SK-N-SH (cell line): ENCODE results near the gene SULF2. TPM values are rescaled to one million over a fixed set of nuclear protein-coding genes. Genes with fewer than 3 reads are reported as not detected.

Source experiments
- CTCF ChIA-PET: fragments of 300-600, 350-600 bp; formaldehyde crosslinking; extraction: SDS; loops from one replicate; lab custom pipeline; 2021; lab: Yijun Ruan, JAX
- POLR2A ChIA-PET: fragments of 350-600 bp; sonication (Branson Sonifier 250); formaldehyde crosslinking; extraction: SDS; loops from one replicate; lab custom pipeline; 2020; ENCODE audit warnings: antibody characterized with exemption, inconsistent platforms; lab: Yijun Ruan, JAX
- DNase-seq: peaks from one replicate; pipeline ENCODE4 v3.0.0; 2012
- H2AFZ ChIP-seq: fragments of 200-600 bp; sonication (generic); 2 replicates; pipeline ENCODE4 v1.8.1; 2016; ENCODE audit warnings: antibody characterized with exemption, mild to moderate bottlenecking, low read depth
- H3F3A ChIP-seq: fragments of 200-600 bp; sonication (generic); replicated peaks from 2 replicates; pipeline ENCODE3; 2016; ENCODE audit warnings: antibody characterized with exemption, mild to moderate bottlenecking; ENCODE audit not compliant: insufficient read depth
- H3K27ac ChIP-seq, 2 experiments: fragments of 200-500 bp in 1 of 2; fragments of 200-600 bp in 1 of 2; sonication (Bioruptor generic) in 1 of 2; sonication (generic), shearing (Covaris generic) in 1 of 2; 2 replicates each; pipeline versions ENCODE4 v1.5.1 to v1.6.1; 2014 to 2016; ENCODE audit warnings: low read depth in 2 of 2, inconsistent platforms in 1 of 2, low read length in 1 of 2, mild to moderate bottlenecking in 1 of 2, mixed read lengths in 1 of 2
- H3K27me3 ChIP-seq: fragments of 200-600 bp; sonication (generic), shearing (Covaris generic); 2 replicates; pipeline ENCODE4 v1.6.1; 2016; ENCODE audit warnings: mixed run types; ENCODE audit not compliant: insufficient read depth
- H3K36me3 ChIP-seq, 2 experiments: fragments of 200-500 bp in 1 of 2; fragments of 200-600 bp in 1 of 2; sonication (Bioruptor generic) in 1 of 2; sonication (generic) in 1 of 2; replicated peaks in 1 of 2; 2 replicates each; pipeline versions ENCODE3 to v1.5.1; 2014 to 2016; ENCODE audit warnings: low read length in 1 of 2, mild to moderate bottlenecking in 1 of 2; ENCODE audit not compliant: insufficient read depth in 2 of 2, control insufficient read depth in 1 of 2
- H3K4me1 ChIP-seq, 2 experiments: fragments of 200-500 bp in 1 of 2; fragments of 200-600 bp in 1 of 2; sonication (Bioruptor generic) in 1 of 2; sonication (generic), shearing (Covaris generic) in 1 of 2; 2 replicates each; pipeline versions ENCODE4 v1.5.1 to v1.6.1; 2014 to 2016; ENCODE audit warnings: low read depth in 1 of 2, low read length in 1 of 2, mixed run types in 1 of 2; ENCODE audit not compliant: insufficient read depth in 2 of 2, control insufficient read depth in 1 of 2
- H3K4me2 ChIP-seq: fragments of 200-600 bp; sonication (generic), shearing (Covaris generic); 2 replicates; pipeline ENCODE4 v1.6.1; 2017; ENCODE audit warnings: mixed run types
- H3K4me3 ChIP-seq, 2 experiments: fragments of 200-500 bp in 1 of 2; fragments of 200-600 bp in 1 of 2; sonication (Bioruptor generic) in 1 of 2; sonication (generic), shearing (Covaris generic) in 1 of 2; 2 replicates each; pipeline versions ENCODE4 v1.5.1 to v1.8.1; 2014 to 2016; ENCODE audit warnings: low read depth in 2 of 2, inconsistent platforms in 1 of 2, low read length in 1 of 2, mild to moderate bottlenecking in 1 of 2, mixed read lengths in 1 of 2, moderate library complexity in 1 of 2
- H3K79me2 ChIP-seq: fragments of 200-600 bp; sonication (generic); 2 replicates; pipeline ENCODE4 v1.8.1; 2017; ENCODE audit warnings: mild to moderate bottlenecking; ENCODE audit not compliant: insufficient read depth
- H3K9ac ChIP-seq: fragments of 200-600 bp; sonication (generic); 2 replicates; pipeline ENCODE4 v1.6.1; 2017; ENCODE audit warnings: mixed run types
- H3K9me2 ChIP-seq: fragments of 200-600 bp; sonication (generic); 2 replicates; pipeline ENCODE4 v1.6.1; 2017; ENCODE audit warnings: mixed run types
- H3K9me3 ChIP-seq: fragments of 200-600 bp; sonication (generic); 2 replicates; pipeline ENCODE4 v1.6.1; 2017; ENCODE audit warnings: mixed run types, mild to moderate bottlenecking, moderate library complexity
- H4K20me1 ChIP-seq: fragments of 200-600 bp; sonication (generic); 2 replicates; pipeline ENCODE4 v1.6.1; 2017; ENCODE audit warnings: mild to moderate bottlenecking, mixed run types; ENCODE audit not compliant: insufficient read depth
- EP300 ChIP-seq, 2 experiments: IDR thresholded peaks; 2 replicates each; pipeline versions ENCODE4 v1.4.0 to v1.6.1; 2012; ENCODE audit warnings: borderline replicate concordance in 1 of 2, low read depth in 1 of 2, low read length in 1 of 2
- FOXJ3 ChIP-seq: sonication (generic); formaldehyde crosslinking; IDR thresholded peaks from 2 replicates; pipeline ENCODE4 v1.5.1; 2020; ENCODE audit warnings: mild to moderate bottlenecking, missing genetic modification reagents
- JUND ChIP-seq: IDR thresholded peaks from 2 replicates; pipeline ENCODE4 v1.4.0; 2012
- NRF1 ChIP-seq: IDR thresholded peaks from 2 replicates; pipeline ENCODE4 v1.6.1; 2012; ENCODE audit warnings: low read depth, mild to moderate bottlenecking, low read length
- RXRA ChIP-seq: IDR thresholded peaks from 2 replicates; pipeline ENCODE4 v1.4.0; 2012; ENCODE audit warnings: low read depth, mild to moderate bottlenecking, borderline replicate concordance
- SMC3 ChIP-seq: IDR thresholded peaks from 2 replicates; pipeline ENCODE4 v1.6.1; 2012; ENCODE audit warnings: low read depth, low read length, improper control_type of control experiment
- TCF12 ChIP-seq: IDR thresholded peaks from 2 replicates; pipeline ENCODE4 v1.4.0; 2012
- WGBS: methylation state at CpG from one replicate; pipeline ENCODE4 v1.1.6; 2017; ENCODE audit warnings: low lambda C conversion rate; 5-methylcytosine and 5-hydroxymethylcytosine counted together
- polyA plus RNA-seq, 3 experiments: library from polyadenylated mRNA; depleted of rRNA; stranded (reverse); fragments of >200 nt; gene quantifications; 2 replicates each; pipeline ENCODE4 v1.2.3, GENCODE V29; 2012
- TF ChIP-seq, protein P1 (sequence below): fragments of 200-600 bp; sonication (generic); IDR thresholded peaks from 2 replicates; pipeline ENCODE4 v1.6.1; 2017; ENCODE audit warnings: antibody characterized with exemption, mild to moderate bottlenecking, moderate library complexity

Gene SULF2
- polyA plus RNA-seq, 1 of the 3 experiments (the other 2 are of a cell fraction), result 20.2 TPM

DNA sequence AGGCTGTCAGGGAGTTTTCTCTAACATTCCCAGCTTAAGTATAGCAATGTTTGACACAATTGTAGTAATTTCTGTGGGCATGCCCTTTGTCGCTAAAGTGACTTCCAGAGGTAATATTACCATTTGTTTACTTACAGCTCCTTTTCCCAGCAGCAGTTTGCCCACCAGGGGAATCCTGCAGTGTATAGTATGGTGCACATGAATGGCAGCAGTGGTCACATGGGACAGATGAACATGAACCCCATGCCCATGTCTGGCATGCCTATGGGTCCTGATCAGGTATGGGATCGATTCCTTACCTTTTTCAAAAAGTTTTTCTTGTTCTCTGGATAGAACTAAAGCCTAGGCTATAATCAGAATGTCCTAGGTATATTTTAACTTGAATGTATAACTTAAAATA is 132.5 kb downstream of the SULF2 start:
- POLR2A ChIA-PET, result no interaction called here
- H3K9me2 ChIP-seq, result no peaks in the 10 kb centered on the region
- DNase-seq, result no peak
- 100% methylated on average over 2 of the region's 2 CpGs for WGBS
- H3F3A ChIP-seq, result no peaks in the 10 kb centered on the region
- H3K79me2 ChIP-seq, result no peaks in the 10 kb centered on the region
- no peak overlapping the region for H3K4me3 ChIP-seq
- peaks cover 50 to 65% of the 10 kb centered on the region in 2 experiments for H3K36me3 ChIP-seq
- TF ChIP-seq NRF1, result no peak
- no peak for TF ChIP-seq FOXJ3
- H3K9ac ChIP-seq, result no peak overlapping the region
- H3K4me2 ChIP-seq, result no peak overlapping the region
- no peaks in the 10 kb centered on the region for H3K9me3 ChIP-seq
- CTCF ChIA-PET, result interaction anchor here (0.8 to 1.6 kb wide), 6 partner anchors 11 to 1281 kb away, joined by 3 to 11 read pairs (median 3); no protein-coding TSS in a partner anchor
- no peaks in the 10 kb centered on the region for H4K20me1 ChIP-seq
- no peak overlapping the region for H2AFZ ChIP-seq
- H3K27ac ChIP-seq, result no peak overlapping the region
- no peaks in the 10 kb centered on the region for H3K4me1 ChIP-seq
- no peaks in the 10 kb centered on the region for H3K27me3 ChIP-seq

DNA sequence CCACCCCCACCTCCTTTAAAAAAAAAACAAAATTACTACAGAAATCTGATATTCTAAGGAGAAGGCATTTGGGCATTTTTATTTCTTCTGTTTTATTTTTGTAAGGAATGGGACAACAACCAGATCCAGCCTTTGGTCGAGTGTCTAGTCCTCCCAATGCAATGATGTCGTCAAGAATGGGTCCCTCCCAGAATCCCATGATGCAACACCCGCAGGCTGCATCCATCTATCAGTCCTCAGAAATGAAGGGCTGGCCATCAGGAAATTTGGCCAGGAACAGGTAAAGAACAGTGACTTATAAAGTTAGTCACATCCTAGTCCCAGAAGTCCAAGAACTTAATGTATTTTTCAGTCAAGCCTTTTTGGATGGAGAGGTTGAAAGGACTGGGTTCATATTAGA is 133.0 kb downstream of the SULF2 start:
- Histone ChIP-seq H3K4me2 (no peak overlapping the region), H3F3A (no peaks in the 10 kb centered on the region), H3K9me3 (no peaks in the 10 kb centered on the region), H3K27me3 (no peaks in the 10 kb centered on the region), H3K27ac (no peak overlapping the region), H3K4me1 (no peaks in the 10 kb centered on the region), H3K9ac (no peak overlapping the region), H3K9me2 (no peaks in the 10 kb centered on the region), H3K79me2 (no peaks in the 10 kb centered on the region), H2AFZ (no peak overlapping the region), H3K36me3 (peaks cover 49 to 61% of the 10 kb centered on the region in 2 experiments), H3K4me3 (no peak overlapping the region), H4K20me1 (no peaks in the 10 kb centered on the region)
- 82% methylated on average over 3 of the region's 3 CpGs for WGBS
- ChIA-PET CTCF (interaction anchor here (1.0 to 1.6 kb wide), 3 partner anchors 11 to 968 kb away, joined by 3 to 11 read pairs (median 3); no protein-coding TSS in a partner anchor), POLR2A (no interaction called here)
- no peak for TF ChIP-seq RXRA
- no peak for TF ChIP-seq TCF12
- TF ChIP-seq EP300 (IDR thresholded peaks at IDR 0.05; ENCODE audit: borderline replicate concordance in 1 of 2, low read depth in 1 of 2, low read length in 1 of 2), result no peak
- TF ChIP-seq SMC3, result no peak
- TF ChIP-seq, protein P1, sequence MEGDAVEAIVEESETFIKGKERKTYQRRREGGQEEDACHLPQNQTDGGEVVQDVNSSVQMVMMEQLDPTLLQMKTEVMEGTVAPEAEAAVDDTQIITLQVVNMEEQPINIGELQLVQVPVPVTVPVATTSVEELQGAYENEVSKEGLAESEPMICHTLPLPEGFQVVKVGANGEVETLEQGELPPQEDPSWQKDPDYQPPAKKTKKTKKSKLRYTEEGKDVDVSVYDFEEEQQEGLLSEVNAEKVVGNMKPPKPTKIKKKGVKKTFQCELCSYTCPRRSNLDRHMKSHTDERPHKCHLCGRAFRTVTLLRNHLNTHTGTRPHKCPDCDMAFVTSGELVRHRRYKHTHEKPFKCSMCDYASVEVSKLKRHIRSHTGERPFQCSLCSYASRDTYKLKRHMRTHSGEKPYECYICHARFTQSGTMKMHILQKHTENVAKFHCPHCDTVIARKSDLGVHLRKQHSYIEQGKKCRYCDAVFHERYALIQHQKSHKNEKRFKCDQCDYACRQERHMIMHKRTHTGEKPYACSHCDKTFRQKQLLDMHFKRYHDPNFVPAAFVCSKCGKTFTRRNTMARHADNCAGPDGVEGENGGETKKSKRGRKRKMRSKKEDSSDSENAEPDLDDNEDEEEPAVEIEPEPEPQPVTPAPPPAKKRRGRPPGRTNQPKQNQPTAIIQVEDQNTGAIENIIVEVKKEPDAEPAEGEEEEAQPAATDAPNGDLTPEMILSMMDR, result no peak
- TF ChIP-seq JUND, result no peak
- DNase-seq, result no peak

DNA sequence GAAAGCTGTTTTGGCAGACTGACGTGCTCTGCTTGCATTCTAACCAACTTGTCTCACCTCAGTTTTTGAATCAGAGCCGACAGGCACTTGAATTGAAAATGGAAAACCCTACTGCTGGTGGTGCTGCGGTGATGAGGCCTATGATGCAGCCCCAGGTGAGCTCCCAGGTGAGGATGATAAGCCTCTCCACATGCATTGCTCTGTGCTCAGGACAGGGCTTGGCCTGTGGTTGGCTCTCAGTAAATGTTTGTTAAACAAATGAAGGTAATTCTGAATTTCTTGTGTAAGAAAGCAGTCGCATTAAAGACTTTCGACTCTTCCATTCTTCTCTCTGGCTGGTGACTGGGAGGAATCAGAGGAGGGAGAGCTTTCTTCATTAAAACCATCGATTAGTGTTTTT is 136.3 kb downstream of the SULF2 start:
- Histone ChIP-seq H3K4me3 (no peak overlapping the region), H3K9me3 (no peaks in the 10 kb centered on the region), H3K9ac (no peak overlapping the region), H3K4me1 (no peaks in the 10 kb centered on the region), H3K79me2 (no peaks in the 10 kb centered on the region), H3K36me3 (peaks cover 47 to 48% of the 10 kb centered on the region in 2 experiments), H4K20me1 (no peaks in the 10 kb centered on the region), H3K9me2 (no peaks in the 10 kb centered on the region), H3K27ac (no peak overlapping the region), H2AFZ (no peak overlapping the region), H3K27me3 (no peaks in the 10 kb centered on the region), H3F3A (no peaks in the 10 kb centered on the region), H3K4me2 (no peak overlapping the region)
- CTCF ChIA-PET, result interaction anchor here (1.1 to 3.1 kb wide), 3 partner anchors 13 to 452 kb away, joined by 3 to 16 read pairs (median 3); no protein-coding TSS in a partner anchor
- no peak for TF ChIP-seq SMC3
- POLR2A ChIA-PET, result interaction anchor here (0.6 to 0.9 kb wide), 2 partner anchors 9 to 72 kb away, joined by 3 read pairs; no protein-coding TSS in a partner anchor
- WGBS, result 91% methylated on average over 6 of the region's 6 CpGs
- DNase-seq, result no peak
